NCI-H2029 treated with DMSO at 0.1 percent for 48 hours (cell line): ENCODE results near the gene PPP2R5C.

Experiments used
- DNase-seq: peaks from one replicate; lab custom pipeline; 2025; lab: John Stamatoyannopoulos, UW

PPP2R5C gene

GRCh38 chr14:101814934-101815333 lies 53.4 kb downstream of the PPP2R5C start:
- no peak for DNase-seq

- DNase-seq, result no peak
Observed at GRCh38 chr14:101815994-101816393, 54.5 kb downstream of the PPP2R5C start.

DNA sequence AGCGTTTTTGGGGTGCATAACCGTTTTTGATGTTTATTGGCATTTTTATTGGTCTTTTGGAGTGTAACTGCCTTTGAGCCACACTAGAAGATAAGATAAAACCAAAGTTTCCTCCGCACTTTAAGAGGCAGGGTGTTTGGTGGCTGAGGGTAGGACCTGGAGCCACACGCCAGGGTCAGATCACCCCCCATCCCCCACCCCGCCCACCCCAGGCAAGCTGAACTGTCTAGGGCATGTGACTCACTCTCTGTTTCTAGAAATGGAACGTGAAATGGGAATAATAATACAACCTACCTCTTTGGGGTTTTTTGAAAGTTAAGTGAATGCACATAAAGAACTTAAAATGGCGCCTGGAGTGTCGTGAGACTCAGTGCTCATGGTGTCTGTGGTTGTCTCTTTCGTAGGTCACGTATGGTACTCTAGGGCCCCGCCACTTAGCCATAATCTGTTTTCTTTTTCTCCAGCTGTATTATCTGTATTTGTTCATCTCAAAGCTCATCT lies 56.0 kb downstream of the PPP2R5C start:
- DNase-seq, result no peak

DNA sequence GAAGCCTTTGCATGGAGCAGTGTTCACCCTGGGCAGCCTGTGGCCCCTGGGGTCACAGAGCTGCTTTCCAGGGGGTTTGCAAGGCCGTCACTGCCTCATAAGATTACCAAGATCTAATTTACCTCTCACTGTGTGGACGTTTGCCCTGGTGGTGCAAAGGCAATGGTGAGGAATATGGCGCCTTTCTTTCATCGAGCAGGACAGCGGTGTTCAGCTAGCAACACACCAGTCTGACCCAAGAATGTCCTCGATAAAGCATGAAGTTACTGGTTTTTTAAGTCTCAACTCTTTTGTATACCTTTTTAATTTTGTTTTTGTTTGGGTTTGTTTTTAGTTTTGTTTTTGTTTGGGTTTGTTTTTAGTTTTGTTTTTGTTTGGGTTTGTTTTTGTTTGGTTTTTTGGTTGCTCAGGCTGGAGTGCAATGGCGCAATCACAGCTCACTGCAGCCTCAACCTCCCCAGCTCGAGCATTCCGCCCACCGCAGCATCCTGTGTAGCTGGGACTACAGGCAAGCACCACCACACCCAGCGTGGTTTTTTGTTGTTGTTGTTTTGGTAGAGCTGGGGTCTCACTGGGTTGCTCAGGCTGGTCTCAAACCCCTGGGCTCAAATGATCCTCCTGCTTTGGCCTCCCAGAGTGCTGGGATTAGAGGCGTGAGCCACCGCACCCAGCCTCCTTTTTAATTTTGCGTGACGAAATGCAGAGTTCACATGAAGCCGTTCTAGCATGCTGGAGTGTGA lies 57.9 kb downstream of the PPP2R5C start:
- DNase-seq, result no peak

DNA sequence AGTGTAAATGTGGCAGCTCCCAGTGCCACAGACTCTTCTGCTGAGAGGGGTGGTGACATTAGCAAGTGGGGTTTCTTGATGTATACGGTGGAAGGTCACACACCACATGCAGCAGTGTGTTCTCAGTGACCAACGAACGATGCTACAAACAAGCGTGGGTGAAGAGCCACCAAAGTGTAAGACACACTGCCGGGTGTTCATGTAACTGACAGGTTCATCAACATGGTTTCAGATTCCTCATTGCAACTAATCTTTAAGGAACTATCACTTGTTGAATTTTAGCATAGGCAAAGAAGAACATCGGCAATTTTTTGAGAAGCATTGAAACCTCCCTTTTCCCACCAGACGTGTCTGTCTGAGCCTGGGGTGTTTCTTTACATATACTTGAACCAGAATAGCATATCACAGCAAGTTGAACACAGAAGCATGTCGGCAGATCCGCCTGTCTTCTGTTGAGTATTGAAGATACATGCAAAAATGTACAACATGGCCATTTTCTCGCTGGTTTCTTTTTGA lies 58.8 kb downstream of the PPP2R5C start:
- DNase-seq, result no peak

GRCh38 chr14:101821528-101821927 lies 60.0 kb downstream of the PPP2R5C start:
- no peak for DNase-seq

- no peak for DNase-seq
Observed at GRCh38 chr14:101823066-101823465, 61.6 kb downstream of the PPP2R5C start.

DNA sequence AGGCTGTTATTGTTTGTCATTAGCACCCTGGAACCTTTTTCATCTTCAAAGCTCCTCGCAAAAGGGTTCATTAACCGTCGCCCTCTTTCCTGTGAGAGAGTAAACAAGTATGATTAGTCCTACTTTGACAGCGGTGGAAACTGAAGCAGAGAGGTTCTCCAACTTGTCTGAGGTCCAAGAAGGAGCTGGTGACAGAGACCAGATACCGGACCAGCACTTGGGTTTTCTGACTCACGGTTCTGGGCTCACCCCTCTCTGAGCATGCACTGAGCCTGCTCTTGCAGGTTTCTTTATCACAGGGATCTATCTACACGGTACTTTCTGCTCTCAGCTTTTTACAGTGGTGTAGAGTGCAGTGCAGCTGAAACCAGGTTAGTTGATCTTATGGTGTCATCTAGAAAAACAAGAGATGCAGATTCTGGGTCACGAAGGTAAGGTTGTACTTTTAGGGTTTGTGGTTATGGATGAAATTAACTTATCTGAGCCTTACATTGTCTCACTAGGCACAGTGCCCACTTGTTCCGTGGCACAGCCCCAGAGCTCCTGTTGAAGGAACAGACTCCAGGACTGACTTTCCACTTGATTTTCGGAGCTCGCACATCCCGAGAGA lies 62.1 kb downstream of the PPP2R5C start:
- DNase-seq, result no peak

- no peak for DNase-seq
Observed at GRCh38 chr14:101824339-101824727, 62.8 kb downstream of the PPP2R5C start.

- no peak for DNase-seq
Observed at GRCh38 chr14:101825797-101826196, 64.3 kb downstream of the PPP2R5C start.

- no peak for DNase-seq
Observed at GRCh38 chr14:101826351-101826750, 64.8 kb downstream of the PPP2R5C start.

GRCh38 chr14:101827286-101827685 lies 65.8 kb downstream of the PPP2R5C start:
- DNase-seq, result no peak

- DNase-seq, result no peak
Observed at GRCh38 chr14:101828046-101828445, 66.5 kb downstream of the PPP2R5C start.

GRCh38 chr14:101830271-101830670 lies 68.8 kb downstream of the PPP2R5C start:
- no peak for DNase-seq

- no peak for DNase-seq
Observed at GRCh38 chr14:101833045-101833444, 71.5 kb downstream of the PPP2R5C start.

GRCh38 chr14:101834397-101834796 lies 72.9 kb downstream of the PPP2R5C start:
- DNase-seq, result no peak

- DNase-seq, result no peak
Observed at GRCh38 chr14:101834800-101835547, 73.5 kb downstream of the PPP2R5C start.

DNA sequence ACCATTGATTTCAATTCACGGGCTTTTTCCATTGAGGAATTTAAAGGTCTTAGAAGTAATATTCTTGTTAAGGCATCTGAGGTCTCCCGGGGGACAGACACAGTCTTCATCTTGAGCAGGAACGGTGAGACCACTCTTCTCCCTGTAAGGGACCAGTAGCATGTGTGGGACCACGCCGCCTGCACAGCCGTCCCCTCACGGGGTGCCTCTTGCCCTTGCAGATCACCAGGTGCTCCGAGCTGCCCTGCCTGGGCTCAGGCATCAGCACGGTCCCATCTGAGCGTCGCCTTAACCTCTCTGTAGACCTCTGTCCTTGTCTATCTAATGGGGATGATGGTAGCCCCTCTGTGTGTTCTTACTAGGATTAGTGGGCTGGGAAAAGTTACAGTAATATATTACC lies 74.1 kb downstream of the PPP2R5C start:
- DNase-seq, result no peak

DNA sequence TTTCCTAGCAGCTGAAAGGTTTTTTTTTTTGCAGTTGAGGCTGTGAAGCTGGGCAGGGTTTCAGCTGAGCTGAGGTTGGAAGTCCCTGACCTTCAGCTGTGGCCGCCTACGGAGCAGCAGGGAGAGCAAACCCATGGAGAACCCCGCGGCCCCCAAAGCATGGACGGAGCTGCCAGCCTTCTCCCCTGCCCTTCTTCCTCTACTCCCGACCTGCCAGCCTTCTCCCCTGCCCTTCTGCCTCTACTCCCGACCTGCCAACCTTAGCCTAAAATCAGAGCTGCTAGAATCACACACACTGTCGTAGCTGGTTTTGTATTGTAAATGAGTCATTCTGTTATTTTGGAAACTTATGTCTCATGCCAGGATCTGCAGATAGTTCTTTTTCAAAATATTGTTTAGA lies 74.6 kb downstream of the PPP2R5C start:
- no peak for DNase-seq

DNA sequence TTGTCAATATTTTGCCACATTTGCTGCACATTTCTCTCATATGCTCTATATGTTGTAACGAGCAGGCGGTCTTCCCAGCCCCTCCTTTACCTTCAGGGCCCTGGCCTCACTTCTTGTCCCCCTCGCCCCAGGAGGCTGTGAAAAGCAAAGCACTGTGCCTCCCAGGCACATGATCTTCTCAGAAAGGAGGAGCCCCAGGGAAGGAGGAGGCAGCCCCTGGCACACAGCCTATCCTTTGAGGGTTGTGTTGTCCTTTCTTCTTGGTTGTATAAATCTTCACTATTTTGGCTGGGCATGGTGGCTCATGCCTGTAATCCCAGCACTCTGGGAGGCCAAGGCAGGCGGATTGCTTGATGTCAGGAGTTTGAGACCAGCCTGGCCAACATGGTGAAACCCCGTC lies 77.0 kb downstream of the PPP2R5C start:
- DNase-seq, result no peak

DNA sequence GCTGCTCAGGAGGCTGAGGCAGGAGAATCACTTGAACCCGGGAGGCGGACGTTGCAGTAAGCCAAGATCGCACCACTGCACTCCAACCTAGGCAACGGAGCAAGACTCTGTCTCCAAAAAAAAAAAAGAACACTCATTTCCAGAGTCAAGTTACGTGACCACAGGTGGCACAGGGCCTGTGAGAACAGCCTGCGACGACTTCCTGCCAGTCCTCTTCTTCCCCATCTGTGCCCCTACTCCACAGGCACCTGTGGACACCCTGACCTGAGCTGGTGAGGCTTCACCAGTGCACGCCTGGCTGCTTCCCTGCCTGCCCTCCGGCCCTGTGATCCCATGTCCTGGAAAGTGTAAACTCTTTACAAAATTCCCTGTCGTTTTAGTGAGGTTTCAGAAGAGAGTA lies 77.7 kb downstream of the PPP2R5C start:
- DNase-seq, result no peak

DNA sequence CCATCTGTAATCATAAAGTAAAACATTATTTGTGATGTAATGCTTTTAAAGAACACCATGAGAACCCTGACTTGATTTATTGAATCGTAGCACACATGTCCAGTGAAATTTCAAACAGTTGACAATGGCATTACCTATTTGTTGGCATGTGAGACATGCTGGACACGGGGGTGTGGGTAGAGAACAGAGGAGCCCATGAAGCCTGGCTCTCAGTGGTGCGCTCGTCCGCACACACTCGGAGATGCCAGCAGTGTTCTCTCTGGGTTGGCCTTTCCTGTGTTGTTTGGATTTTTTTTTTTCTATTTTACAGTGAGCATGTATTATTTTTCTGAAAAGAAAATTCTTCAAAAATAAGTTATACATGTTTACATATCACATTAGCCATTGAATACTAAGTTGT lies 78.2 kb downstream of the PPP2R5C start:
- DNase-seq, result no peak
